Activated CD8-positive, alpha-beta memory T cell treated with anti-CD3 and anti-CD28 coated beads, Interleukin-2, amount 50 U/mL, for 1 hour (primary cell): ENCODE measurements around the gene DDX60.
"Not testable (repeated sequence)": the region's sequence is repeated elsewhere in the genome, so short reads cannot be mapped to it uniquely, and the experiment has no call there.

Experiments used
- DNase-seq: peaks from one replicate; pipeline ENCODE4 v3.0.0-alpha.2; 2020; ENCODE audit errors: extremely low read depth

Gene DDX60

DNA sequence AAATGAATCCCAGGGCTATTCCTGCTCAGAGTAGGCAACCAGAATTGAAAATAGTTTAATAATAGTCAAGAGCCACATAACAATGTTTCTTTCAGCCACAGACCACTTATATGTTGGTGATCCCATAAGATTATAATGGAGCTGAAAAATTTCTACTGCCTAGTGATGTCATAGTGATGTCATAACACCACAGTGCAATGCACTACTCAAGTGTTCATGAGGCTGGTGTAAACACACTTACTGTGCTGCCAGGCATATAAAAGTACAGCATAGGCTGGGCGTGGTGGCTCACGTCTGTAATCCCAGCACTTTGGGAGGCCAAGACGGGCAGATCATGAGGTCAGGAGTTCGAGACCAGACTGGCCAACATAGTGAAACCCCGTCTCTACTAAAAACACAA lies 15.1 kb downstream of the DDX60 start:
- DNase-seq: not testable (repeated sequence)

GRCh38 chr4:168293386-168293975 lies 25.1 kb downstream of the DDX60 start:
- no peak for DNase-seq

DNA sequence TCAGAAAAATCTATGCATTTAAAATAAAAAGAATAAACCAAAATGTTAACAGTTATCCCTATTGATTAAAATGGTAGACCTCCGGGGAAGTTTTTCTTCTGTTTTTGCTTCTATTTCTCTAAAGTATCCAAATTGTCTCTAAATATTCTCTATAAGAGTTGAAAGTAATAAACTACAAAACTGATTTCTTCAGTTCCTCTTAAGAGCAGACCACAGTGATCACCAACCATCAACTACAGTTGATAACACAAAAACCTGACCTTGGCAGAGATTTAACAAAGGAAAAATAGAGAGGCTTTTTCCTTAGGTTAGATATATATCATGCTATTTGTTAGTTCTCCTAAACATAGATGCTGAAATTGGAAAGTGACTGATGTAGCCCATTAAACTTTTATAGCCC lies 27.3 kb downstream of the DDX60 start:
- DNase-seq: no peak

DNA sequence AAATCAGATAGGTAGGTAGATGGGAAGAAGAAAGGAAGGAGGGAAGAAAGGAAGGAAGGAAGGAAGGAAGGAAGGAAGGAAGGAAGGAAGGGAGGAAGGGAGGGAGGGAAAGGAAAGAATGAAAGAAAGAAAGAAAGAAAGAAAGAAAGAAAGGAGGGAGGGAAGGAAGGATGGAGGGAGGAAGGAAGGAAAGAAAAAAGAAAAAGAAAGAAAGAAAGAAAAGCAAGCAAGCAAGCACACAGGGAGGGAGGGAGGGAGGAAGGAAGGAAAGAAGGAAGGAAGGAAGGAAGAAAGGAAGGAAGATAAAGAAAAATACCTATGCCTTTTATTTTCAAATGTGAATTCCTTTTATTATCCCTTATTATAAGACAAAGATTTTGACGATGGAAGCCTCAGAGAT lies 32.7 kb downstream of the DDX60 start:
- DNase-seq: not testable (repeated sequence)

- DNase-seq: no peak
These were observed 39.0 kb downstream of the DDX60 start for GRCh38 chr4:168279556-168279955.

GRCh38 chr4:168275836-168276235 lies 42.7 kb downstream of the DDX60 start:
- no peak for DNase-seq

DNA sequence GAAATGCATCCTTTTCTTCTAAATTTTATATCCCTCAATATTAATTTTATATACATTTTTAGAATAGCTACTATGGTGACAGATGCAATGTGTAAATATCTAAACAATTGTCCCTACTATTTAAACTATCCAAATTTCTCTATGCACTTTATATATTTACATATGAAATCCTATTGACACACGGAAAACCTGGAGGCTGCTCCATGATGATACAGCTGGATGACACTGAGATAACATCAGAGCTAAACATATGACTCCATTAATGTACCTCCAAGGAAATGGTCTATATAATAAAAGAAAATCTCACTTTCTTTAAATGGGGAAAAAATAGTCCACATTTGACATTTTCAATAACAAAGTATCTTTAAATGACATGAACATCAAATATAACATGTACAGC lies 43.7 kb downstream of the DDX60 start:
- DNase-seq: no peak

DNA sequence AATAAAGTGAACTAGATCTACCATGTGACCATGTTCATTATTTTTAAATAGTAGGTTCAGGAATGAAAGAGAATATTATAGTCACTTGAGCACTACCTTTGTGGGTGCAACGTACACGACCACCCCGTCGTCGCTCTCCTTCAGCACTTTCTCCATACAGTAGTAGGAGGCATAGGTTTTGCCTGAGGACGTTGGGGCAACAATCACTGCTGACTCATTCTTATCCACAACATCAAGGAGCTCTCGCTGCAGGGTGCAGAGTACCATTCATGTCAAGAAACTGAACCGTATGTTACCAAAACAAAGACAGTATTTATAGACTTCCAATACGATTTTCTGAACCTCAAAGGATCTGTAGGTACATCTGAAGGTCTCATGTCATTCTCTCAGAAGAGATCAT lies 44.7 kb downstream of the DDX60 start:
- no peak for DNase-seq

DNA sequence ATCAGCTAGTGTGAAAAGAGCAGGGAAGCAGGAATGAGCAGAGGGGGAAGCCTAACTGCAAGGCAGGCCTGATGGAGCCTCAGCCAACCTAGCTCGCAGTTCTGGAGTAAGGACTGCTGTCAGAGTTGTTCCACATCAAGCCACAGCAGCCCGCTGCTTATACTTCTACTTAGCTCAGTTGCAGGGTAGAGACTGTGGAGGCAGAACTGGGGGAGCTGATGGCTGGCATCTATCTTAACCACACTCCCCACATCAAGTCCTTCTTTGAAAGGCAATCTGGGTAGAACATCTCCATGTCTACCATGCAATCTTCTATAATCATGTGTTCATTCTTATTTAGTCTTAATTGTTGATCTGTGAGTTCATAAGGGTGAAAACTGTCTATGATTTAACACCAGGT lies 46.1 kb downstream of the DDX60 start:
- no peak for DNase-seq

DNA sequence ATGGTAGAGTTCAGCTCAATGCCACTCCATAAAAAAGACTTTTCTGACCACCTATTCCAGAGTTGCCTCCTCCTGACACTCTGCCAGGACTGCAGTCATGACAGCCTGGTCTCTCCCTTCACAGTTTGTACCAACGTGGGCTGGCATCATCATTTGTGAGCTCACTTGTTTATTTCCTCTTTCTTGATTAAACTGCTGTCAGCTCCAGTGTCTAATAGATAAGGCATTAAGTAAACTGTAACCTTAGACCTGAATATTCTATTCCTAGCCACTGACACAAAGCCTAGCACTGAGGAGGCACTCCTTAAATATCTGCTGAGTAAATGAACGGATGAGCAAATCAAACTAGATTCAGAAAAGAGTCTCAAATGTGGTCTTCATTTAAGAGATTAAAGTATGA lies 48.7 kb downstream of the DDX60 start:
- DNase-seq: no peak

GRCh38 chr4:168265327-168265726 lies 53.2 kb downstream of the DDX60 start:
- no peak for DNase-seq

GRCh38 chr4:168264903-168265302 lies 53.6 kb downstream of the DDX60 start:
- no peak for DNase-seq

DNA sequence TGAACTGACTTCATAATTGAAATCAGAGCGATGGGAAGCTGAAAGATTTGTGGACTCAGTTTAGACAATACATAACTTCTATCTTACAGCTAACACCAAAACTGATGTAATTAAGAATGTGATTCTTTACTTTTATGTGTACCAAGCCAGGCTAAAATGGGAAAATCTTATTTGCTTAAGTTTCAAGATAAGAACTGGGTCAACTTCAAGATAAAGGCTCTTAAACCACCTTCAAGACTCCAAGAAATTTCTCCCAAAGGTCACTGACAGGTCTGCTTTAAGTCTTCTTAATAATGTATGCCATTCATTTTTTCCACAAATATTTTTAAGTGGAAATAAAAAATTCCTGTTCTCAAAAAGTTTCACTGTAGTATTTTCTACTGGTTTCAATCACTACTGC lies 55.5 kb downstream of the DDX60 start:
- no peak for DNase-seq

GRCh38 chr4:168259096-168259495 lies 59.5 kb downstream of the DDX60 start:
- DNase-seq: no peak

GRCh38 chr4:168257768-168258167 lies 60.8 kb downstream of the DDX60 start:
- no peak for DNase-seq

DNA sequence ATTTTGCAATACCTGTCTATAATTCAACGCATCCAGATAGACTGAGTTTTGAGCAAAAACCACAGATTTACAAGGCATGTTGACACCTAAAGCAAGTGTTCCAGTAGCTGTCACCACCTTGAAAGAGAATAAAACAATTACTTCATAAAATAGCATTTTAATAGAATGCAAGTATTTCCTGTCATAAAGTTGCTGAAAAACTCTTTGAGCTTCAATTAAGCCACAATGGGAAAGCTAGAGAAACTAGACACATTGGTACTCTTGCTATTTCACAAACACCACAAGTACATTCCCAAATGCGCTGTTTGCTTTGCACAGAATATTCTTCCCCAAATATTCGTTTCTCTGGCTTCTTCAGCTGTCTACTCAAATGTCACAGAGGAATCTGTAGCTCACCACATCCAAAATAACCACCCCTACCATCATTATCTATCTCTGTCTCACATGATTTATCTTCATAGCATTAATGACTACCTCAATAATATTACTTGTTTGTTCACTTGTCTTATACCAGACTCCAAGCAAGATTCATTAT lies 70.3 kb downstream of the DDX60 start:
- no peak for DNase-seq

DNA sequence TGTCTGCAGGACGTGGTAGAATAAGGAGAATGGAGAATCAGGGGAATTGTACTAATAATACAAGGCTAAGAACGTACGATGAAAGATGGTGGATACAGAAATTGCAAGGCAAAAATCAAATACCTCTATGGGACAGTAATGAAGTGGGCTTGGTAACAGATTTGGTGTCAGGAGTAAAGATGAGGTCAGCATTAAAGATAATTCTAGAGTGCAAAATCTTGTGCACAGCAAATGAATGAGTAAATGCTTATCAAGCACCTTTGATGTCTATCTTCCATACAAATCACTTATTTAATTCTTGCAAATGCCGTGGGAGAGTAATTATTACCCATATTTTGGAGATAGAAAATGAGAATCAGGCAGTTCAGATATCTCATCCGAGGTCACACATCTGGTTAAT lies 70.9 kb downstream of the DDX60 start:
- DNase-seq: no peak

- DNase-seq: no peak
These were observed 76.6 kb downstream of the DDX60 start for GRCh38 chr4:168241953-168242352.

DNA sequence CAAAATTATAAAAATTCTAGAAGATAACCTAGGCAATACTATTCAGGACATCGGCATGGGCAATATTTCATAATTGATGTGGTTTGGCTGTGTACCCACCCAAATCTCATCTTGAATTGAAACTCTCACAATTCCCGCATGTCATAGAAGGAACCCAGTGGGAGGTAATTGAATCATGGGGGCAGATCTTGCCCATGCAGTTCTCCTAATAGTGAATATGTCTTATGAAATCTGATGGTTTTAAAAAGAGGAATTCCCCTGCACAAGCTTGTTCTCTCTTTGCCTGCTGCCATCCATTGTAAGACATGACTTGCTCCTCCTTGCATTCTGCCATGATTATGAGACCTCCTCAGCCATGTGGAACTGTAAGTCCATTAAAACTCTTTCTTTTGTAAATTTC lies 77.7 kb downstream of the DDX60 start:
- DNase-seq: no peak

GRCh38 chr4:168221301-168221700 lies 97.3 kb downstream of the DDX60 start:
- DNase-seq: no peak

DNA sequence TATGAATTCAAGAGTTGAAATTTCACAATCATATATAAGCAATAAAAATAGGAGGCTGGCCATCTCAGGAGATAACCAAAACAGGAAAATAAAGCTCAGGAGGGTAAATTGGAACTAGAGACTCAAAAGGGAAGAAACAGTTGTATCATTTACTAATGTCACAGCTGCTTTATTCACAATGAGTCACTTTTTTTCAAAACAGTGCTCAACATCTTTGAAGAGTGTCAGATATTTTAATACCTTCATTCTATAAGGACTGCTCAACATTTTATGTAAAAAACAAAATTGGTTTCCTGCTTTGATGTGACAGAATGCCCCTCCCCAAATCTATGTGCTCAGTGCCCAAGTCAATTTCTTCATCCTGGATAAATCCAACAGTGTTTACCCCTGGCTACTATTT lies 97.7 kb downstream of the DDX60 start:
- no peak for DNase-seq

- no peak for DNase-seq
These were observed 99.9 kb downstream of the DDX60 start for GRCh38 chr4:168218645-168219044.

DNA sequence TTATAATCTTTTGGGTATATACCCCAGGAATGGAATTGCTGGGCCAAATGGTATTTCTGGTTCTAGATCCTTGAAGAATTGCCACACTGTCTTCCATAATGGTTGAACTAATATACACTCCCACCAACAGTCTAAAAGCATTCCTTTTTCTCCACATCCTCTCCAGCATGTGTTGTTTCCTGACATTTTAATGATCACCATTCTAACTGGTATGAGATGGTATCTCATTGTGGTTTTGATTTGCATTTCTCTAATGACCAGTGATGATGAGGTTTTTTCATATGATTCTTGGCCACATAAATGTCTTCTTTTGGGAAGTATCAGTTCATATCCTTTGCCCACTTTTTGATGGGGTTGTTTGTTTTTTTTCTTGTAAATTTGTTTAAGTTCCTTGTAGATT lies 105.0 kb downstream of the DDX60 start:
- not testable (repeated sequence) for DNase-seq

DNA sequence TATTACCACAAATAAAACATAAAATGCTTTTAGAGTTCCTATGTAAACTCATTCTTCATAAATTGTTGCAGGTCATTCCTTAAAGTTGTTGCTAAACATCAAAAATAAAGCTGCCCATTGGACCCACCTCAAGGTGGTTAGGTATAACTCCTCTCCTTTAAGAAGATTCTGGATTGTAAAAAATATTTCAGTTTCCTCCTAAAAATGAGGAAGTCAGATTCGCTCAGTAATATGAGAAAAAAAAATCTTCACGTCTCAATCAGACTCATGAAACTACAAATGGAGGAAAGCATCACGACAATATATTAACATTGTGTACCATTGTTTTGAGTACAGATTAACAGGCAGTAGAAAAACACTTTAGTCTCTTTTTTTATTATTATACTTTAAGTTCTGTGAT lies 105.9 kb downstream of the DDX60 start:
- no peak for DNase-seq
